Measurements from ENCODE around the gene KDM5C.

Gene KDM5C

DNA sequence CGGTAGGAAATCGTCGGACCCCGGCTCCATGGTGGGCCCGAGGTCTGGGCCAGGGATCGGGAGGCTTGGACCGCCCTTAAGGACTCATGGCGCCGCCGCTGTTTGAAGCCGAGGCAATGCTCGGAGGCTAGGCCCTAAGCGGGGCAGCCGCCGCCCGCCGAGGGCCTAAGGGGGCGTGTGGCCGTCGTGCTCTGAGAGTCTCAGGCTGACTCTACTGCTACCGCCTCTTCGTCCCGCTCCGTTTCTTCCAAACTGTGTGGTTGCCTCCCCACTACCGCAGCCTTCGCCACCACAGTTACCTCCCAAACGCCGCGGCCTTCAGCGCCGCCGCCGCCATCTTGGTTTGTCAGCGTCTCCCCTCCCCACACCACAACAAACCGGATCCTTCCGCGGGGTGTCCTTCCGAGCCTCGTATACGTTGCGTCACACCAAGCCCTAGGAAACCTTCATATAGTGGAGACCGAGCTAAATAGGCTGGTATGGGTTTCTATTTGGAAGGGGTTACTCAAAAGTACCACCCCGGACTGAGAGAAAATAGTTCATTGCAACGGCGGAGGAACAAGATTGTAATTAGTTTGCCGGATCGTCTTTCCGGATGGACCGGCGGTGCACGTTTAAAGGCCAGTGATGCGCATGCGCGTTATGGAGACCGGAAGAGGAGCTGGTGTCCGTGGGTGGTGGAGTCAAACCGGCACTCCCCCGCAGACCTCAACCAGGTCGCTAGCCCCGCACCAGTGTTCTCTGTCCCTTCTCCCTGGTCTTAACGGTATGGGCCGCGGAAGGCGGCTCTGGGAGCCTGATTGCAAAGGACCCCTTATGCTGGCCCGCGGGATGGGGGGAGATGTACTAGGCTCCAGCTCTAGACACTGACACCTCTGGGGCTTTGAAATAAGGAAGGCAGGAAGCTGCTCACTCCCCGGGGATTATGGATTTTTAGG is at the start of gene KDM5C:
Gene KDM5C (minus strand): TSS at position 348 of the 938 bp plus-strand sequence. CDS start 318 bp downstream, at position 30.
- Histone ChIP-seq H3K36me3 (ENCODE audit: control insufficient read depth, insufficient read depth, low read length) (peaks cover 20% of the 10 kb centered on the region), H3K27ac (ENCODE audit: low read depth, low read length) (peak within 1 kb of the TSS; percentile 92), H3K4me1 (ENCODE audit: control insufficient read depth, insufficient read depth, low read length) (peaks cover 14% of the 10 kb centered on the region), H3K4me3 (ENCODE audit: low read depth, low read length) (peak within 1 kb of the TSS; percentile 98), H3K9ac (ENCODE audit: low read depth, low read length) (peak within 1 kb of the TSS; percentile 96), H3K9me3 (ENCODE audit: control insufficient read depth, insufficient read depth, low read length) (no peaks in the 10 kb centered on the region), H3K27me3 (ENCODE audit: control insufficient read depth, insufficient read depth, low read length) (no peaks in the 10 kb centered on the region)

DNA sequence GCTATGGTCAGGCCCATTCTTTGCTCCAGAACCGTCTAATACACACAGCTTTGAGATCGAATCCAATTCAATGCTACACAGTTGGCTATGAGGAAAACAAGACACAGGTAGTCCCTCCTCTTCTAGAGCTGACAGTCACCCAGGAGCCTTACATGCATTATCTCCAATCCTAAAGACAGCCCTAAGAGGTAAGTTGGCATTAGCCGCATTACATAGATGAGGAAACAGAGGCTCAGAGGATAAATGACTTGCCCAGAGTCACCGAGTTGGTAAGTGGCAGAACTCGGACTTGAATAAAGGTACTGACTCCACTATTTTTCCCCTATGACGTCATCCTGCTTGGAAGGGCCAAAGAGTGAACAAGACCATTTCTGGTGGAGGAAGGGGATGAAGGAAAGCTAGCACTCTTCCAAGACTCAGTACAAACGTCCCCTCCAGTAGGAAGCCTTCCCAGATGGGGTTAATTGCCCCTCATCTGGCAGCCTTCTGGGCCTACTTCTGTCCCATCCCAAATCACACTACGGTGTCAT is 47.9 kb upstream of the KDM5C start:
- peaks cover 8% of the 10 kb centered on the region; the same call in 1 of the 2 replicates for H3K9me3 ChIP-seq (ENCODE audit: control insufficient read depth, insufficient read depth, low read length)
- no peaks in the 10 kb centered on the region for H3K4me1 ChIP-seq (ENCODE audit: control insufficient read depth, insufficient read depth, low read length)
- H3K27ac ChIP-seq (ENCODE audit: low read depth, low read length) = no peak overlapping the region
- no peak overlapping the region for H3K9ac ChIP-seq (ENCODE audit: low read depth, low read length)
- no peaks in the 10 kb centered on the region for H3K36me3 ChIP-seq (ENCODE audit: control insufficient read depth, insufficient read depth, low read length)
- no peak overlapping the region for H3K4me3 ChIP-seq (ENCODE audit: low read depth, low read length)
- no peaks in the 10 kb centered on the region for H3K27me3 ChIP-seq (ENCODE audit: control insufficient read depth, insufficient read depth, low read length)

- Histone ChIP-seq H3K27me3 (ENCODE audit: control insufficient read depth, insufficient read depth, low read length) (no peaks in the 10 kb centered on the region), H3K9me3 (ENCODE audit: control insufficient read depth, insufficient read depth, low read length) (0 out of 2 replicates have a peak, but pooled peaks cover 6% of the 10 kb centered on the region), H3K36me3 (ENCODE audit: control insufficient read depth, insufficient read depth, low read length) (no peaks in the 10 kb centered on the region), H3K27ac (ENCODE audit: low read depth, low read length) (no peak overlapping the region), H3K4me1 (ENCODE audit: control insufficient read depth, insufficient read depth, low read length) (no peaks in the 10 kb centered on the region), H3K4me3 (ENCODE audit: low read depth, low read length) (no peak overlapping the region), H3K9ac (ENCODE audit: low read depth, low read length) (no peak overlapping the region)
These were observed 44.6 kb upstream of the KDM5C start for GRCh38 chrX:53269536-53270107.

GRCh38 chrX:53268173-53268572 is 43.2 kb upstream of the KDM5C start:
- no peaks in the 10 kb centered on the region; the same call in 1 of the 2 replicates for H3K4me1 ChIP-seq (ENCODE audit: control insufficient read depth, insufficient read depth, low read length)
- H3K27ac ChIP-seq (ENCODE audit: low read depth, low read length) = no peak overlapping the region
- H3K4me3 ChIP-seq (ENCODE audit: low read depth, low read length) = no peak overlapping the region
- no peak overlapping the region for H3K9ac ChIP-seq (ENCODE audit: low read depth, low read length)
- H3K36me3 ChIP-seq (ENCODE audit: control insufficient read depth, insufficient read depth, low read length) = no peaks in the 10 kb centered on the region
- no peaks in the 10 kb centered on the region for H3K27me3 ChIP-seq (ENCODE audit: control insufficient read depth, insufficient read depth, low read length)
- H3K9me3 ChIP-seq (ENCODE audit: control insufficient read depth, insufficient read depth, low read length) = 0 out of 2 replicates have a peak, but pooled peaks cover 14% of the 10 kb centered on the region

DNA sequence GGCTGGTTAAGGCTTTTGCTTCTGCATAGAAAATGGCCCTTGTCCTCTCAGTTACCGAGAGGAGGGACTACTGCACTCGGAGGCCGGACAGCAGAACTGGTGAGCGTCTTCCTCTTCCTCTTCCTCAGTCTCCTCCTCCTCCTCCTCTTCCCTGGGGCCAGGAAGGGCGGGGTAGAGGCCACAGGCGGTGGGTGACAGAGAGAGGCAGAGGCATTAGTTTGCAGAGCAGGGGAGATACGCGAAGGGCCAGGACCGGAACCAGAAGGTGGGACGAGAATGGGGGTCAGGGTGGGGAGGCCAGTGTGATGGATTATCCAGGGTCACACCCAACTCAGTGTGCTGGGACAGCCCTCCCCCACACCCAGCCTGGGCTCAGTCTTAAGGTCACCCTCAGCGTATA is 41.9 kb upstream of the KDM5C start:
- no peak overlapping the region for H3K9ac ChIP-seq (ENCODE audit: low read depth, low read length)
- no peak overlapping the region for H3K27ac ChIP-seq (ENCODE audit: low read depth, low read length)
- no peaks in the 10 kb centered on the region for H3K27me3 ChIP-seq (ENCODE audit: control insufficient read depth, insufficient read depth, low read length)
- H3K36me3 ChIP-seq (ENCODE audit: control insufficient read depth, insufficient read depth, low read length) = no peaks in the 10 kb centered on the region
- H3K9me3 ChIP-seq (ENCODE audit: control insufficient read depth, insufficient read depth, low read length) = 0 out of 2 replicates have a peak, but pooled peaks cover 9% of the 10 kb centered on the region
- H3K4me3 ChIP-seq (ENCODE audit: low read depth, low read length) = no peak overlapping the region
- H3K4me1 ChIP-seq (ENCODE audit: control insufficient read depth, insufficient read depth, low read length) = no peaks in the 10 kb centered on the region; the same call in 1 of the 2 replicates

GRCh38 chrX:53265771-53266574 is 41.0 kb upstream of the KDM5C start:
- H3K4me1 ChIP-seq (ENCODE audit: control insufficient read depth, insufficient read depth, low read length) = no peaks in the 10 kb centered on the region; the same call in 1 of the 2 replicates
- no peaks in the 10 kb centered on the region for H3K36me3 ChIP-seq (ENCODE audit: control insufficient read depth, insufficient read depth, low read length)
- H3K4me3 ChIP-seq (ENCODE audit: low read depth, low read length) = no peak overlapping the region
- no peaks in the 10 kb centered on the region for H3K27me3 ChIP-seq (ENCODE audit: control insufficient read depth, insufficient read depth, low read length)
- H3K9ac ChIP-seq (ENCODE audit: low read depth, low read length) = no peak overlapping the region
- 0 out of 2 replicates have a peak, but pooled peaks cover 9% of the 10 kb centered on the region for H3K9me3 ChIP-seq (ENCODE audit: control insufficient read depth, insufficient read depth, low read length)
- H3K27ac ChIP-seq (ENCODE audit: low read depth, low read length) = no peak overlapping the region

DNA sequence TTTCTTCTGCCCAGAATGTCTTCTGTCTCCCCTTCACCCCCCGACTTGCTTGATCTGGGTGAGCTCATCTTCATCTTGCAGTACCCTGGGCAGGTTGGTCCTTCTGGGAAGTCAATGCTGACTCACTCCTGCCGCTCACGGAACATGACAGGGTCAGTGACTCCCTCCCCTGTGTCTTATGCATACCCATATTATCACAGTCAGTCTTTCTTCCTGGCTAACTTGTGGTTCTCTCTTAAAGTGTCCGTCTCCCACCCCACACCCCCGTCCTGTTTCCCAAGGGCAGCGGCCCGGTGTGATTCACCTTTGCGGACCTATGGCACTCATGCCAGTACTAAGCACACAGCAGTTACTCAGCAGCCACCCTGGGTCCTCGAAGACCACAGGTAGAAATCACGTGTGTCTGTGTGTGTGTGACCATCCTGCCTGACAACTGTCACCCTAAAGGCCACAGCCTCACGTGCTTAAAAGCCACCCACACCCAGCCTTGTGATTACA is 38.6 kb upstream of the KDM5C start:
- H3K36me3 ChIP-seq (ENCODE audit: control insufficient read depth, insufficient read depth, low read length) = no peaks in the 10 kb centered on the region
- no peak overlapping the region for H3K9ac ChIP-seq (ENCODE audit: low read depth, low read length)
- H3K4me1 ChIP-seq (ENCODE audit: control insufficient read depth, insufficient read depth, low read length) = no peaks in the 10 kb centered on the region; the same call in 1 of the 2 replicates
- no peak overlapping the region for H3K27ac ChIP-seq (ENCODE audit: low read depth, low read length)
- H3K27me3 ChIP-seq (ENCODE audit: control insufficient read depth, insufficient read depth, low read length) = no peaks in the 10 kb centered on the region
- H3K4me3 ChIP-seq (ENCODE audit: low read depth, low read length) = no peak overlapping the region
- H3K9me3 ChIP-seq (ENCODE audit: control insufficient read depth, insufficient read depth, low read length) = 0 out of 2 replicates have a peak, but pooled peaks cover 9% of the 10 kb centered on the region

GRCh38 chrX:53262918-53263394 is 37.9 kb upstream of the KDM5C start:
- H3K9ac ChIP-seq (ENCODE audit: low read depth, low read length) = no peak overlapping the region
- H3K27me3 ChIP-seq (ENCODE audit: control insufficient read depth, insufficient read depth, low read length) = no peaks in the 10 kb centered on the region
- H3K9me3 ChIP-seq (ENCODE audit: control insufficient read depth, insufficient read depth, low read length) = 0 out of 2 replicates have a peak, but pooled peaks cover 9% of the 10 kb centered on the region
- H3K4me3 ChIP-seq (ENCODE audit: low read depth, low read length) = no peak overlapping the region
- H3K27ac ChIP-seq (ENCODE audit: low read depth, low read length) = no peak overlapping the region
- no peaks in the 10 kb centered on the region for H3K36me3 ChIP-seq (ENCODE audit: control insufficient read depth, insufficient read depth, low read length)
- H3K4me1 ChIP-seq (ENCODE audit: control insufficient read depth, insufficient read depth, low read length) = no peaks in the 10 kb centered on the region; the same call in 1 of the 2 replicates

- no peak overlapping the region for H3K27ac ChIP-seq (ENCODE audit: low read depth, low read length)
- H3K4me3 ChIP-seq (ENCODE audit: low read depth, low read length) = no peak overlapping the region
- H3K36me3 ChIP-seq (ENCODE audit: control insufficient read depth, insufficient read depth, low read length) = no peaks in the 10 kb centered on the region
- 0 out of 2 replicates have a peak, but pooled peaks cover 9% of the 10 kb centered on the region for H3K9me3 ChIP-seq (ENCODE audit: control insufficient read depth, insufficient read depth, low read length)
- no peaks in the 10 kb centered on the region for H3K27me3 ChIP-seq (ENCODE audit: control insufficient read depth, insufficient read depth, low read length)
- H3K9ac ChIP-seq (ENCODE audit: low read depth, low read length) = no peak overlapping the region
- peaks cover 2% of the 10 kb centered on the region for H3K4me1 ChIP-seq (ENCODE audit: control insufficient read depth, insufficient read depth, low read length)
These were observed 37.3 kb upstream of the KDM5C start for GRCh38 chrX:53262189-53262917.
